ENCODE measurements around the gene LACTB. TPM values are rescaled to one million over a fixed set of nuclear protein-coding genes. Genes with fewer than 3 reads are reported as not detected.

The LACTB gene
- total and polyA plus RNA-seq, 2 of the 13 experiments (the other 11 are each of a cell fraction or from before 2014, with no cell fraction given): 14.8 to 23.0 TPM

DNA sequence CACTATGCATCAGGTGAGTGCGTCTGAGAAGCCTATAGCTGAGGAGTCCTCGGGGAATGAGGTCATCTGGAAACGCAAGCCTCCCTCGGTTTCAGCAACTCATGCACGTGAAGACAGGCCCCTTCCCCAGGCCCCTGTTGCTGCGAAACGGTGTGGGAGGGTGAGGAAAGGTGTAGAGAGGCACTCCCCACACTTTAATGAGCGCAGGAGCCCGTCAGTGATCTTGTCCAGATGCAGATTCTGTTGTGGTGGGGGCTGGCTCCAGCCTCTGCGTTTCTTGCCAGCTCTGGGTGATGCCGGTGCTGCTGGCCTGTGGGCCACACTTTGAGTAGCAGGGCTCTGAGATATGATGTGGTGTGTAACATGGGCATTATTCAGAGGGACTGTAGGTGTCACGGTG, 38.6 kb upstream of the LACTB start:
- FAIRE-seq (no peak), ATAC-seq (peak; percentile 12; the same call in 1 of the 3 replicates), DNase-seq (ENCODE audit: low spot score) (no peak)
- Histone ChIP-seq H3K27me3 (ENCODE audit: control insufficient read depth in 1 of 2, insufficient read depth in 2 of 2, low read length in 2 of 2) (no peaks in the 10 kb centered on the region), H3K27ac (ENCODE audit: extremely low read length, insufficient read depth, low read length) (peak overlapping the region; percentile 76), H3K9me3 (ENCODE audit: low read length) (no peaks in the 10 kb centered on the region), H3K4me3 (replicated peaks in 1 of 3; ENCODE audit: insufficient read depth in 1 of 3, low read depth in 2 of 3, low read length in 3 of 3) (0 out of 6 replicates have a peak overlapping the region, but pooled peaks of 1 of the 3 experiments have one; percentile 24), H2AFZ (ENCODE audit: low read length) (peak overlapping the region; percentile 68), H3K9ac (ENCODE audit: insufficient read depth, low read depth, low read length) (peak overlapping the region; percentile 53; the same call in 1 of the 2 replicates), H4K20me1 (ENCODE audit: insufficient read depth, low read length) (no peaks in the 10 kb centered on the region), H3K4me1 (ENCODE audit: insufficient read depth, low read length) (peaks cover 83% of the 10 kb centered on the region), H3K79me2 (ENCODE audit: insufficient read depth, low read length) (no peaks in the 10 kb centered on the region), H3K36me3 (replicated peaks in 1 of 2; ENCODE audit: control insufficient read depth in 1 of 2, insufficient read depth in 2 of 2, low read length in 2 of 2) (no peaks in the 10 kb centered on the region), H3K4me2 (ENCODE audit: low read depth, low read length) (peak overlapping the region; percentile 46)
- 62% methylated on average over 12 of the region's 12 CpGs for WGBS (ENCODE audit: low lambda C conversion rate)
- BruUV-seq (replicated peaks): no TSS peak
- TF ChIP-seq ZNF687 (CRISPR knock-in tag; IDR thresholded peaks at IDR 0.05) (peak; percentile 54; the same call in 1 of the 2 replicates), GPN1 (CRISPR knock-in tag; IDR thresholded peaks at IDR 0.05; ENCODE audit: borderline replicate concordance) (no peak), ZNF546 (CRISPR knock-in tag; conservative IDR thresholded peaks at IDR 0.05) (no peak), EED (CRISPR knock-in tag; IDR thresholded peaks at IDR 0.05) (no peak), BHLHE40 (IDR thresholded peaks at IDR 0.05; ENCODE audit: low read length) (0 out of 2 replicates have a peak, but pooled peaks have one; percentile 20), HOXA3 (CRISPR knock-in tag; IDR thresholded peaks at IDR 0.05) (0 out of 2 replicates have a peak, but pooled peaks have one; percentile 20)
- CTCF ChIA-PET (ENCODE audit: low intra/inter-chr PET ratio, low total read pairs): no interaction called here
- intact Hi-C loops (cut with micrococcal nuclease; ENCODE audit: unreplicated experiment) (no loop called here), in situ Hi-C loops (cut with HindIII; ENCODE audit: extremely low pct_ligation_motif_present, low pct_unique_long_range_greater_than_20kb) (no loop called here)
- POLR2A ChIA-PET: interaction anchor here (1.1 to 4.9 kb wide), 6 partner anchors 10 to 56 kb away, joined by 3 to 32 read pairs (median 7); no protein-coding TSS in a partner anchor

Data from HepG2 (cell line).